Panc1 (cell line): Measurements from ENCODE around the gene FXYD7. TPM values are rescaled to one million over a fixed set of nuclear protein-coding genes. Genes with fewer than 3 reads are reported as not detected.

Experiments
- ATAC-seq: fragments of 200-7000 bp; cut with Tn5 transposase; 2 replicates; pipeline ENCODE4 v1.9.1; 2020; ENCODE audit warnings: mild to moderate bottlenecking, moderate library complexity
- BruUV-seq: library from RNA; stranded (reverse); fragments of 400-500 nt; replicated peaks from 2 replicates; lab custom pipeline; 2021; lab: Mats Ljungman, UMichigan
- CTCF ChIA-PET: fragments of 300-600 bp; sonication (Branson Sonifier 250); formaldehyde crosslinking; loops from one replicate; lab custom pipeline; 2022; ENCODE audit warnings: antibody characterized with exemption; lab: Charles Lee
- POLR2A ChIA-PET: fragments of 300-600 bp; sonication (Branson Sonifier 250); formaldehyde crosslinking; loops from one replicate; lab custom pipeline; 2022; ENCODE audit warnings: antibody characterized with exemption; lab: Charles Lee
- DNase-seq: peaks from one replicate; pipeline ENCODE4 v3.0.0-alpha.2; 2010; ENCODE audit warnings: low read depth, low spot score
- H3K27ac ChIP-seq: 2 replicates; pipeline ENCODE4 v1.5.1; 2011; ENCODE audit warnings: mild to moderate bottlenecking, low read length, inconsistent platforms
- H3K27me3 ChIP-seq: fragments of 200-500 bp; sonication (Bioruptor generic); 2 replicates; pipeline ENCODE4 v1.6.0; 2014; ENCODE audit warnings: low read length, inconsistent platforms; ENCODE audit not compliant: control insufficient read depth, insufficient read depth
- H3K36me3 ChIP-seq: fragments of 200-500 bp; sonication (Bioruptor generic); 2 replicates; pipeline ENCODE4 v1.5.1; 2014; ENCODE audit warnings: inconsistent platforms, mild to moderate bottlenecking, low read length, moderate library complexity; ENCODE audit not compliant: control insufficient read depth, insufficient read depth
- H3K4me1 ChIP-seq: 2 replicates; pipeline ENCODE4 v1.5.1; 2011; ENCODE audit warnings: inconsistent platforms, mild to moderate bottlenecking, low read length, moderate library complexity; ENCODE audit not compliant: control insufficient read depth, insufficient read depth
- H3K4me3 ChIP-seq, 2 experiments: 2 replicates each; pipeline ENCODE4 v1.5.1; 2011 to 2012; ENCODE audit warnings: low read depth in 2 of 2, low read length in 2 of 2, mild to moderate bottlenecking in 2 of 2, inconsistent platforms in 1 of 2, moderate library complexity in 1 of 2
- H3K9me3 ChIP-seq: fragments of 200-500 bp; sonication (Bioruptor generic); 2 replicates; pipeline ENCODE4 v1.5.1; 2014; ENCODE audit warnings: low read depth, mild to moderate bottlenecking, inconsistent platforms, low read length, moderate library complexity; ENCODE audit not compliant: control insufficient read depth, insufficient read depth
- CTCF ChIP-seq: fragments of 450-650 bp; IDR thresholded peaks from 2 replicates; pipeline ENCODE4 v1.5.1; 2017; ENCODE audit warnings: mild to moderate bottlenecking
- POLR2AphosphoS5 ChIP-seq: IDR thresholded peaks from 2 replicates; pipeline ENCODE4 v1.6.1; 2012; ENCODE audit warnings: mild to moderate bottlenecking, low read depth, low read length, moderate library complexity
- REST ChIP-seq, 2 experiments: IDR thresholded peaks; 2 replicates each; pipeline ENCODE4 v1.6.1; 2011 to 2012; ENCODE audit warnings: low read depth in 2 of 2, control low read depth in 1 of 2, low read length in 1 of 2, mild to moderate bottlenecking in 1 of 2, moderate library complexity in 1 of 2; ENCODE audit not compliant: insufficient read depth in 1 of 2
- SIN3A ChIP-seq: IDR thresholded peaks from 2 replicates; pipeline ENCODE4 v1.6.1; 2012; ENCODE audit warnings: low read depth, mild to moderate bottlenecking, low read length, moderate library complexity, borderline replicate concordance; ENCODE audit not compliant: insufficient read depth
- TCF7L2 ChIP-seq: IDR thresholded peaks from 2 replicates; pipeline ENCODE4 v1.6.1; 2011; ENCODE audit warnings: mild to moderate bottlenecking, low read depth, low read length, inconsistent platforms
- in situ Hi-C: cut with HindIII; loops from 2 replicates; pipeline ENCODE4 v1.10.0; 2016; ENCODE audit warnings: low sequenced_read_pairs, low pct_unique_long_range_greater_than_20kb
- intact Hi-C: fragments of 100-400 bp; cut with micrococcal nuclease; formaldehyde crosslinking; loops from one replicate; pipeline ENCODE4 v1.10.0; 2022; ENCODE audit not compliant: unreplicated experiment
- total RNA-seq: library from RNA; stranded (reverse); gene quantifications from one replicate; pipeline ENCODE4 v1.2.1, GENCODE V29; 2021; ENCODE audit not compliant: unreplicated experiment

FXYD7 gene
- total RNA-seq, 1 experiment from 2014 or later = not detected

GRCh38 chr19:35167251-35168119, 24.4 kb downstream of the FXYD7 start:
- in situ Hi-C loops = no loop called here
- H3K27me3 ChIP-seq = no peaks in the 10 kb centered on the region
- BruUV-seq = no TSS peak
- POLR2A ChIA-PET = no interaction called here
- intact Hi-C loops = no loop called here
- TF ChIP-seq POLR2AphosphoS5 (no peak), REST (IDR thresholded peaks at IDR 0.05; ENCODE audit: insufficient read depth in 1 of 2, low read depth in 2 of 2, low read length in 1 of 2) (no peak), CTCF (no peak), SIN3A (no peak), TCF7L2 (no peak)
- CTCF ChIA-PET = no interaction called here
- DNase-seq = no peak
- no peaks in the 10 kb centered on the region for H3K36me3 ChIP-seq
- no peaks in the 10 kb centered on the region for H3K4me1 ChIP-seq
- ATAC-seq = no peak
- H3K4me3 ChIP-seq = no peak overlapping the region
- H3K9me3 ChIP-seq = peaks cover 33% of the 10 kb centered on the region; the same call in 1 of the 2 replicates
- H3K27ac ChIP-seq = no peak overlapping the region

- BruUV-seq = no TSS peak
- no peaks in the 10 kb centered on the region for H3K36me3 ChIP-seq
- H3K4me3 ChIP-seq = no peak overlapping the region
- H3K9me3 ChIP-seq = peaks cover 33% of the 10 kb centered on the region; the same call in 1 of the 2 replicates
- intact Hi-C loops = no loop called here
- ChIA-PET POLR2A (no interaction called here), CTCF (interaction anchor here (0.7 kb wide), 1 partner anchor 127 kb away, joined by 5 read pairs; no protein-coding TSS in a partner anchor)
- no peak for DNase-seq
- TF ChIP-seq SIN3A (no peak), REST (IDR thresholded peaks at IDR 0.05; ENCODE audit: insufficient read depth in 1 of 2, low read depth in 2 of 2, low read length in 1 of 2) (no peak), POLR2AphosphoS5 (no peak)
- in situ Hi-C loops = no loop called here
- no peak overlapping the region for H3K27ac ChIP-seq
- H3K27me3 ChIP-seq = no peaks in the 10 kb centered on the region
- ATAC-seq = 0 out of 2 replicates have a peak, but pooled peaks have one; percentile 45
- no peaks in the 10 kb centered on the region for H3K4me1 ChIP-seq
These were observed 25.1 kb downstream of the FXYD7 start for GRCh38 chr19:35168196-35168595.
